SK-N-SH (cell line): ENCODE results near the gene OR2T10. TPM values are rescaled to one million over a fixed set of nuclear protein-coding genes. Genes with fewer than 3 reads are reported as not detected.

ENCODE experiments used
- CTCF ChIA-PET: fragments of 300-600, 350-600 bp; formaldehyde crosslinking; extraction: SDS; loops from one replicate; lab custom pipeline; 2021; lab: Yijun Ruan, JAX
- POLR2A ChIA-PET: fragments of 350-600 bp; sonication (Branson Sonifier 250); formaldehyde crosslinking; extraction: SDS; loops from one replicate; lab custom pipeline; 2020; ENCODE audit warnings: antibody characterized with exemption, inconsistent platforms; lab: Yijun Ruan, JAX
- DNase-seq: peaks from one replicate; pipeline ENCODE4 v3.0.0; 2012
- H2AFZ ChIP-seq: fragments of 200-600 bp; sonication (generic); 2 replicates; pipeline ENCODE4 v1.8.1; 2016; ENCODE audit warnings: antibody characterized with exemption, mild to moderate bottlenecking, low read depth
- H3F3A ChIP-seq: fragments of 200-600 bp; sonication (generic); replicated peaks from 2 replicates; pipeline ENCODE3; 2016; ENCODE audit warnings: antibody characterized with exemption, mild to moderate bottlenecking; ENCODE audit not compliant: insufficient read depth
- H3K27ac ChIP-seq, 2 experiments: fragments of 200-500 bp in 1 of 2; fragments of 200-600 bp in 1 of 2; sonication (Bioruptor generic) in 1 of 2; sonication (generic), shearing (Covaris generic) in 1 of 2; 2 replicates each; pipeline versions ENCODE4 v1.5.1 to v1.6.1; 2014 to 2016; ENCODE audit warnings: low read depth in 2 of 2, inconsistent platforms in 1 of 2, low read length in 1 of 2, mild to moderate bottlenecking in 1 of 2, mixed read lengths in 1 of 2
- H3K27me3 ChIP-seq: fragments of 200-600 bp; sonication (generic), shearing (Covaris generic); 2 replicates; pipeline ENCODE4 v1.6.1; 2016; ENCODE audit warnings: mixed run types; ENCODE audit not compliant: insufficient read depth
- H3K36me3 ChIP-seq, 2 experiments: fragments of 200-500 bp in 1 of 2; fragments of 200-600 bp in 1 of 2; sonication (Bioruptor generic) in 1 of 2; sonication (generic) in 1 of 2; replicated peaks in 1 of 2; 2 replicates each; pipeline versions ENCODE3 to v1.5.1; 2014 to 2016; ENCODE audit warnings: low read length in 1 of 2, mild to moderate bottlenecking in 1 of 2; ENCODE audit not compliant: insufficient read depth in 2 of 2, control insufficient read depth in 1 of 2
- H3K4me1 ChIP-seq, 2 experiments: fragments of 200-500 bp in 1 of 2; fragments of 200-600 bp in 1 of 2; sonication (Bioruptor generic) in 1 of 2; sonication (generic), shearing (Covaris generic) in 1 of 2; 2 replicates each; pipeline versions ENCODE4 v1.5.1 to v1.6.1; 2014 to 2016; ENCODE audit warnings: low read depth in 1 of 2, low read length in 1 of 2, mixed run types in 1 of 2; ENCODE audit not compliant: insufficient read depth in 2 of 2, control insufficient read depth in 1 of 2
- H3K4me2 ChIP-seq: fragments of 200-600 bp; sonication (generic), shearing (Covaris generic); 2 replicates; pipeline ENCODE4 v1.6.1; 2017; ENCODE audit warnings: mixed run types
- H3K4me3 ChIP-seq, 2 experiments: fragments of 200-500 bp in 1 of 2; fragments of 200-600 bp in 1 of 2; sonication (Bioruptor generic) in 1 of 2; sonication (generic), shearing (Covaris generic) in 1 of 2; 2 replicates each; pipeline versions ENCODE4 v1.5.1 to v1.8.1; 2014 to 2016; ENCODE audit warnings: low read depth in 2 of 2, inconsistent platforms in 1 of 2, low read length in 1 of 2, mild to moderate bottlenecking in 1 of 2, mixed read lengths in 1 of 2, moderate library complexity in 1 of 2
- H3K79me2 ChIP-seq: fragments of 200-600 bp; sonication (generic); 2 replicates; pipeline ENCODE4 v1.8.1; 2017; ENCODE audit warnings: mild to moderate bottlenecking; ENCODE audit not compliant: insufficient read depth
- H3K9ac ChIP-seq: fragments of 200-600 bp; sonication (generic); 2 replicates; pipeline ENCODE4 v1.6.1; 2017; ENCODE audit warnings: mixed run types
- H3K9me2 ChIP-seq: fragments of 200-600 bp; sonication (generic); 2 replicates; pipeline ENCODE4 v1.6.1; 2017; ENCODE audit warnings: mixed run types
- H3K9me3 ChIP-seq: fragments of 200-600 bp; sonication (generic); 2 replicates; pipeline ENCODE4 v1.6.1; 2017; ENCODE audit warnings: mixed run types, mild to moderate bottlenecking, moderate library complexity
- H4K20me1 ChIP-seq: fragments of 200-600 bp; sonication (generic); 2 replicates; pipeline ENCODE4 v1.6.1; 2017; ENCODE audit warnings: mild to moderate bottlenecking, mixed run types; ENCODE audit not compliant: insufficient read depth
- CHD2 ChIP-seq: fragments of 150-350 bp; IDR thresholded peaks from 2 replicates; pipeline ENCODE4 v1.6.1; 2018; ENCODE audit warnings: low read length; ENCODE audit not compliant: partially characterized antibody
- EZH2phosphoT487 ChIP-seq: fragments of 200-600 bp; sonication (generic); IDR thresholded peaks from 2 replicates; pipeline ENCODE4 v1.6.1; 2017; ENCODE audit warnings: low read depth, mixed run types, mild to moderate bottlenecking, antibody characterized with exemption, moderate library complexity, borderline replicate concordance
- FOXJ3 ChIP-seq: sonication (generic); formaldehyde crosslinking; IDR thresholded peaks from 2 replicates; pipeline ENCODE4 v1.5.1; 2020; ENCODE audit warnings: mild to moderate bottlenecking, missing genetic modification reagents
- FOXM1 ChIP-seq: IDR thresholded peaks from 2 replicates; pipeline ENCODE4 v1.4.0; 2012; ENCODE audit warnings: low read depth, mild to moderate bottlenecking
- JUND ChIP-seq: IDR thresholded peaks from 2 replicates; pipeline ENCODE4 v1.4.0; 2012
- PBX3 ChIP-seq: IDR thresholded peaks from 2 replicates; pipeline ENCODE4; 2012
- REST ChIP-seq: IDR thresholded peaks from 2 replicates; pipeline ENCODE4 v1.6.1; 2012; ENCODE audit warnings: mild to moderate bottlenecking, low read depth, low read length, moderate library complexity
- RXRA ChIP-seq: IDR thresholded peaks from 2 replicates; pipeline ENCODE4 v1.4.0; 2012; ENCODE audit warnings: low read depth, mild to moderate bottlenecking, borderline replicate concordance
- SMC3 ChIP-seq: IDR thresholded peaks from 2 replicates; pipeline ENCODE4 v1.6.1; 2012; ENCODE audit warnings: low read depth, low read length, improper control_type of control experiment
- USF1 ChIP-seq: IDR thresholded peaks from 2 replicates; pipeline ENCODE4 v1.4.0; 2012; ENCODE audit warnings: low read depth, borderline replicate concordance
- WGBS: methylation state at CpG from one replicate; pipeline ENCODE4 v1.1.6; 2017; ENCODE audit warnings: low lambda C conversion rate; 5-methylcytosine and 5-hydroxymethylcytosine counted together
- polyA plus RNA-seq, 3 experiments: library from polyadenylated mRNA; depleted of rRNA; stranded (reverse); fragments of >200 nt; gene quantifications; 2 replicates each; pipeline ENCODE4 v1.2.3, GENCODE V29; 2012

OR2T10 gene
- polyA plus RNA-seq, 1 of the 3 experiments (the other 2 are of a cell fraction), result not detected

GRCh38 chr1:248592655-248593054, 4.8 kb downstream of the OR2T10 start:
- TF ChIP-seq FOXM1, result no peak
- TF ChIP-seq EZH2phosphoT487, result no peak
- no peak for TF ChIP-seq CHD2
- no peak for TF ChIP-seq SMC3
- TF ChIP-seq PBX3, result no peak
- Histone ChIP-seq H3K27me3 (no peaks in the 10 kb centered on the region; the same call in 1 of the 2 replicates), H3K9me2 (no peaks in the 10 kb centered on the region), H3K4me3 (no peak overlapping the region), H3K27ac (no peak overlapping the region), H3K4me2 (no peak overlapping the region), H3K79me2 (no peaks in the 10 kb centered on the region), H4K20me1 (no peaks in the 10 kb centered on the region), H3K36me3 (no peaks in the 10 kb centered on the region), H3K9me3 (no peaks in the 10 kb centered on the region), H3K9ac (no peak overlapping the region), H3F3A (no peaks in the 10 kb centered on the region), H2AFZ (no peak overlapping the region), H3K4me1 (no peaks in the 10 kb centered on the region)
- no peak for DNase-seq
- 0% methylated on average over 1 of the region's 1 CpG for WGBS
- ChIA-PET POLR2A (no interaction called here), CTCF (no interaction called here)

GRCh38 chr1:248590055-248590454, 7.4 kb downstream of the OR2T10 start:
- Histone ChIP-seq H3K79me2 (no peaks in the 10 kb centered on the region), H2AFZ (no peak overlapping the region), H3K9me3 (no peaks in the 10 kb centered on the region), H3K27me3 (no peaks in the 10 kb centered on the region; the same call in 1 of the 2 replicates), H3K4me2 (no peak overlapping the region), H3F3A (no peaks in the 10 kb centered on the region), H3K36me3 (no peaks in the 10 kb centered on the region), H3K9me2 (no peaks in the 10 kb centered on the region), H3K4me1 (no peaks in the 10 kb centered on the region)
- DNase-seq, result no peak
- TF ChIP-seq REST (no peak), USF1 (no peak), CHD2 (no peak), FOXJ3 (no peak), RXRA (no peak), JUND (no peak)
- TF ChIP-seq, all 33 proteins: peak for 0
- Histone ChIP-seq H3K27ac (no peak overlapping the region), H4K20me1 (no peaks in the 10 kb centered on the region), H3K4me3 (no peak overlapping the region), H3K9ac (no peak overlapping the region)
- WGBS, result 42% methylated on average over 17 of the region's 17 CpGs
- ChIA-PET CTCF (no interaction called here), POLR2A (no interaction called here)
